Occipital lobe (tissue), 2 donors: ENCODE data around the gene CPNE8. TPM values are rescaled to one million over a fixed set of nuclear protein-coding genes. Genes with fewer than 3 reads are reported as not detected.
"Not testable (repeated sequence)": the region's sequence is repeated elsewhere in the genome, so short reads cannot be mapped to it uniquely, and the experiment has no call there.

Source experiments
- DNase-seq: peaks from one replicate; lab custom pipeline; 2025; lab: John Stamatoyannopoulos, UW
- total RNA-seq: library from RNA; depleted of rRNA; stranded (reverse); fragments of >200 nt; gene quantifications from one replicate; pipeline ENCODE4 v1.2.3, GENCODE V29; 2014

The CPNE8 gene
- total RNA-seq, 1 donor from 2014 or later = 4.8 TPM

DNA sequence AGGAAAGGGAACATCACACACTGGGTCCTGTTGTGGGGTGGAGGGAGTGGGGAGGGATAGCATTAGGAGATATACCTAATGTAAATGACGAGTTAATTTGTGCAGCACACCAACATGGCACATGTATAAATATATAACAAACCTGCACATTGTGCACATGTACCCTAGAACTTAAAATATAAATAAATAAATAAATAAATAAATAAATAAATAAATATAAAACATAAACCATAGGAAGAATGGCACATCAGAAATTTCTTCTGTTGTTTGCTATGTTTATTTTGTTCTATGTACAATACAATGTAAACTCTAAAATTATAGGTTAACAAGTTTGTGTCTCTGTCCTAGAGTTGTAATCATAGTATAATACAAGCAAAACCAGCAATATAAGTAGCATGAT is 162.9 kb downstream of the CPNE8 start:
- not testable (repeated sequence) for DNase-seq

DNA sequence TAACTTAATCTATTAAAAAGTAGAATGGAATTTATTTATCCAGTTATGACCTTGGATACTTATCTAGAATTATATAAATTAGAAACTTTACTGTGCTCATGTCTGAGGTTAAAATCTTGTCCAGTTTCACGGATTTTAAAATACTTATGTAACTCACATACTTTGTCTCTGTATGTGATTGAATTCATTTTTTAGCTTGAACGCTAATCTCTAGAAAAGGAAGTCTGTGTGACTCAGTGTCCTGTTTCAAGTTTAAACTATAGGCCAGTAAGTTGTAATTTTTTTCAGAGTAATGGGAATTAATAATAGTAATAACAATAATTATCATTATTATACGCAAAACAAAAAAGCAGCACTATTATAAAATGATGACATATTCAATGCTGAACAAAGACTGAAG is 168.6 kb downstream of the CPNE8 start:
- DNase-seq = no peak

DNA sequence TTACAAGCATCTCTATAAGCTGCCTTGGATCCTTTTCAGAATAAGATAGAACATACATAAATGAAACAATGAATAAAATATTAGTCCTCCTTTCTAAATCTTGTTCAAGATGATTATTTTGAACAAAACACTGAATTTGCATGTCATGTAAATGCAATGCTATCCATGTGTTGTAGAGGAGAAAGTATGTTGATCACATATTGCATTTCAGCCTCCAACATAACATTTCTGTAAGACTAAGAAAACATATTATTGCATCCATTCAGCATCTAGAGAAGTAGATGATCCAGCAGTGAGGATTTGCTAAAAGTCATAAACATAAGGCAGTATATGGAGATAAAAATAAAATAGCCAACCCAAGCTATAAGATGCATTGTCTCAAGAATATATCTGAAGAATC is 172.6 kb downstream of the CPNE8 start:
- DNase-seq = no peak

DNA sequence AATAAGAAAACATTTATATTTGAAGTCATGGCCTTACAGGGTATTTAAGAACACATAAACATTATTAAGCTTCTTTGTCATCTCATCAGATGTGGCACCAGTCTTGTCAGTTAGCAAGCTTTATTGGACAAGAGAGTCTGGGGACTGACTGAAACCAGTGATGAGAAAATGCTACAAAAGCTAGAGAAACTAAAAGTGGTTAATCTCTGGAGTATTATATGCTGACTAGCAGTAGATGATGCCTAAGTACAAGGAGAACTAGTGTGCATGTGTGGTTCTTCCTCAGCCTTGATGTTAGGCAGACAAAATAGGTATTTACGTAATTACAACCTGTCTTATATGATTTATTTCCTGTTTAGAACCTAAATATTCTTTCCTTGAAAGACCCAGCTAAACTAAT is 176.5 kb downstream of the CPNE8 start:
- no peak for DNase-seq

DNA sequence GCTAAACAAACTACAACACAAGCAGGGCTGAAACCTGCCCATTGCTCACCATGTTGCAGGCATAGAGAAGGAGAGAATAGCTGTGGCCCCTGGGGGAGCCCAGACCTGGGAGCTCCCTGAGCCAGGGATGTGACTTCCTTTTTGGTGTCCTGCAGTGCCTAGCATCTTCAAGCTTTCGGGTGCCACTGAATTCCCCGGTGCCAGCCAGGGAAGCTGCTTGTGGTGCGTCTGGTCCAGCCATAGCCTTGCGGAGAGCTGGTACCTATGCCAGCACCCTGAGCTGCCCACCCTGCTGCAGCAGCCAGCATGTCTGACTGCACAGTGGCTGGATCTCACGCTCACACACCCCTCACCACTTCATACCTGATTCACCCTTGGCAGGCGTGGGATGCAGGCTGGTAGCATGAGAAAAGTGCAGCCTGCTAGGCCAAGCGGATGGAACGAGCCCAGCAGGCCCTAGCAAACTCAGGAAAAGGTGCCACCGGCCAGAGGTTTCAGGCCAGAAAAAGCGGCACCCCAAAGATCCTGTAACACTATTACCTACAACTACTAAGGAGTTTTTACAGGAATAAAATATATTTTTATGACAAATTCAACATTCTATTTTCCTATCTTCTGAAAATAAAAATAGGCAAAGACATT is 183.7 kb downstream of the CPNE8 start:
- no peak for DNase-seq

DNA sequence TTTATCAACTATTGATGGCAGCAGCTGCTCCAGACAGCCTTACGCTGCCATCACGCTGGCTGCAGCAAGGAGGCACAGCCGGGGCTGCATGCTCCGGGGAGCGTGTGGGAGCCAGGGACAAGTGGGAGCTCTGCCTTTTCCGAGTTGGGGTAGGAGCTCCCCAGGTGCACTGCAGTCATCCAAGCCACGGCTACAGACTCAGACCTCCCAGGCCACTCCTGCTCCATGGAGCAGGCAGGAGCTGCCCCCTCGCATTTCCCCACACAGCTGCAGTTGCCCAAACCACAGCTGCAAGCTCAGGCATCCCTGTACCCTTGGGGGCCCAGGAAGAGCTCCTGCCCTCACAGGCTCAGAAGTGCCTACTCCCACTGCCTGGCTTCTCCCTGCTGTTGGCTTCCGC is 184.7 kb downstream of the CPNE8 start:
- DNase-seq = no peak

DNA sequence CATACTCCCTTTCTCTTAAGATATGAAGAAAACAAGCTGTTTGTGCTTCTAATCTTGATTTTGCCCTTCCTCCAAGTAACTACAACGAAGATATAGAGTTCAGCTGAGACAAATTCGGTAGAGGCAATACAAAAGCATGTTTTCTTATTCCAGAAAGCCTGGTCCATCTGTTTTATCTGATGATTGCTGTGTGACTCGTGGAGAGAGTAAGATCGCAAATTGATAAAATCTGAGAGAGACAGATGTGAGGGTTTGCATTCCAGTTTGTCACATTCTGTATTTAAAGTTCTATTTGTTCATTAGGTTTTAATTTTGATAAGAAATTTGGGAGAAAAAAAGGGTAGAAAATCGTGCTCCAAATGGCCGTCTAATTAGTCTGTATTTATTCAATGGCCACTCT is 192.1 kb downstream of the CPNE8 start:
- no peak for DNase-seq

DNA sequence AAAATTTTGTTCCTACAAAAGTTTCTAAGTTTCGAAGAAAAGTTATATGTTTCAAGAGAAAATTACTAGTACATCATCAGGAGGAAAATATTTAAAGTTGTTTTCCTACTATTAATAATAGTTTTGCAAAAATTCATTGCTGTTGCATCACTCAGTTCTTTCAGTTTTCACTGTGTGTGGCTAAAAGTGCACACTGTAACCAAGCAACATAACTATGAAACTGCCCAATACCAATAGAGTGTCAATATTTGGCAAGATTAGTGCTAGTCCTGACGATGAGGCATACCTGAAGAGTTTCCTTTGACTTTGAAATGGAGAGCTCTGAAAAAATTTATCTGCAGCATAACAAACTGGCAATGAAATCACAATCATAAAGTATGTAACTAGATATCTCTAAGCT is 194.3 kb downstream of the CPNE8 start:
- no peak for DNase-seq

DNA sequence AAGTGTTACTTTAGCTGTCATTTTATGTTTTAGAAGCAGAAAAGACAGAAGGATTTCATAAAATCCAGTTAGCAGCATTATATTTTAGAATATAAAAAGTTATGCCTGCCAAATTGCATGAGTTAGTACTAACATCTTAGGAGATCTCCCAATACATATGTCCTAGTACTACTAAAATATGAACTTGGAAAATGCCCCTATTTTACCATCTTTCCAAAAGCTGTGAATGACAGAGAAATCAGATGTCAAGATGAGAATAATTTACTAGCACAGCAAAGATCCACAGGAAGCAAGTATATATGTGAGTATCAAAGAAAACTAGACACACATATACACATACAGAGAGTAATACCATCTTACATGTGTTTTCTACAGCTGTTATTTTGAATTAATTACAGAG is 196.9 kb downstream of the CPNE8 start:
- no peak for DNase-seq

DNA sequence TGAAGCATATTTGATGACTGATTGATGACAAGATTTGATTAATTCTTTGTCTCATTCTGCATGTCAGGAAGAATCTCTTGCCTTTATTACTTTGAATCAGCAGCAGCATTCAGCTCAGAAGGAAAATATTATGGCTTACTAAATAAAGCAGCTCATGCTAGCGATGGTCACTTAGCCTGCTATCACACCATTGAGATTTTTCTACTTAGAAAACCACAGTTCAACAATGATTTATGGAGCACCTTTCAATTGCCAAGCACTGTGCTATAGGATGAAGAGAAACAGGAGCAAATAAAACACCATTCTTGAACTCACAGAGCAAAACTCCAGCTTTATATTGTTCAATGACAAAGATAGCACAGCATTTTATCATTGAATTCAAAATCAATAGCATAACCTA is 197.7 kb downstream of the CPNE8 start:
- no peak for DNase-seq

DNA sequence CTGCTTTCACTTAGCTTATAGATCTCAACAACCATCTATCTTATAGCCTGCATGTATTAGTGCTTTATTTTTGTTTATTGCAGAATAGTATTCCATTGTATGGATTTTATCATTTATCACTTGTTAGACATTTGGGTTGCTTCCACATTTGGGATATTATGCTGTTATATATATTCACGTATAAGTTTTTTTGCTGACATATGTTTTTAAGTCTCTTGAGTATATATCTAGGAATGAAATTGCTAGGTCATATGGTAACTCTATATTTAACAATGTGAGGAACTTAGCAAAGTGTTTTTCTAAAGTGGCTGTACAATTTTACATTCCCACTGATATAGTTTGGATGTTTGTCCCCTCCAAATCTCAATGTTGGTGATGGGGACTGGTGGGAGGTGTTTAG is 208.1 kb downstream of the CPNE8 start:
- DNase-seq = no peak

DNA sequence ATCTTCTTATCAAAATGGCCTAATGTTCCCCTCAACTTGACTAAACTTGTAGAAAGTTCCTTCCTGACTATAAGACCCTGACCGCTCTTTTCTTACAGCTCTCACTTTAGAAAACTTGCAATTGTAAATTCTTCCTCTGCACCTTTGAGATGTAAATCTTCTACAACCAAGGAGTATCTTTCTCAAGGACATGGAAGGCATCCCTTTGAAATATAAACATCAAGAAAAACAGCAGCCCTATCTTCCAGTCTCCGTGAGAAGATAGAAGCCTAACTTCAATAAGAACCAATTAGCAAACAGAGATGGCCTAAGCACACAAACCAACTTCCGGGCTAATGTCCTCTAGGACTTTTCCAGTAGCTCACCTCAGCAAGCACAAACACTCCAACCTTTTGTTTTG is 210.3 kb downstream of the CPNE8 start:
- DNase-seq = no peak

DNA sequence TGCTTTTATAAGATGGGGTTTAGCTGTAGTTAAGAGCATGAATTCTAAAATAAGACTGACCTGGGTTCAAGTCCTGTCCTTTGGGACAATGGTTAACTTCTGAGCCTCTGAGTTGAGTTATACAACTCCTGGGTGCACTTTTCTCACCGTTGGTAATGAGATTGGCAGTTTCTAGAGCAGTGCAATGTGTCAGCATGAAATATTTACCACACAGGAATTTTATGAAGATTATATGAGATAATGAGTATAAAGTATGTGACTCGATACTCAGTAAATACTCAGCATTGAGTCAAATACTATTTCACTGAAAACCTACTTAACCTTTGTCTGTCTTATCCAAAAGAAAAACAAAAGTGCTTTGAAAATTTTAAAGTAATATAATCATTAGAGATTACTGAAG is 214.2 kb downstream of the CPNE8 start:
- no peak for DNase-seq

DNA sequence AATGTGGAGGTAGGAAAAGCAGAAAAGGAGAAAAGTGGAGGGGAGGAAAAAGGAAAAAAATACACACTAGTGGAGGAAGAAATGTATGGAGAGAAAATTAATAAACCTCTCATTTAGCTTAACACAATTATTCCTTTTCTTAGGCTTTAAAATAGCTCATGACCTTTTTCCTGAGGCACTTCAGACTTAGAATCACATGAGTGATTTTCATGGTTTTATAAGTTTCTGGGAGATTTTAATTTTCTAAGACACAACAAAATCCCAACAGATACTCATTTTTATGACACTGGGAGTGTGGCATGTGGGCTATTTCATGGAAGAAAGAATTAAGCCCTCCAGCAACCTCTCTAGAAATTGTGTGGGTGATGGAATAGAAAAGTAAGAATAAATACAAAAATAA is 214.7 kb downstream of the CPNE8 start:
- no peak for DNase-seq

DNA sequence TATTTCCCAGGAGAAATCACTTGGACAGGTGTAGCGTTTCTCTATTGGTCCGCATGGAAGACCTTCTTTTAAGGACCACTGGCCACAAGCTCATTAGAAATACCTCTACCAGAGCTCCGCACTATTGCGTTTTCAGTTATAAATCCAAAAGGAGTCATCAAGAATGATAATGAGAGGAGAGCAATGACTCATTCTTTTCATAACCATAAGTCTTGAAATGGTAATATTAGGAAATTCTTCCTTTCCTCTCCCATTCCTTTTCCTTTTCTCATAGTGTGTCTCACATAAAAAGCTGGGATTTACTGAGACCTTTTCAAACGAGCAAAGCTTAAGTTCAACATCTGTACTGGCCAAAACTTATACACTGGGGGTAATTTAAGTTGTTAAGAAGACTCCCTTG is 215.7 kb downstream of the CPNE8 start:
- DNase-seq = no peak

DNA sequence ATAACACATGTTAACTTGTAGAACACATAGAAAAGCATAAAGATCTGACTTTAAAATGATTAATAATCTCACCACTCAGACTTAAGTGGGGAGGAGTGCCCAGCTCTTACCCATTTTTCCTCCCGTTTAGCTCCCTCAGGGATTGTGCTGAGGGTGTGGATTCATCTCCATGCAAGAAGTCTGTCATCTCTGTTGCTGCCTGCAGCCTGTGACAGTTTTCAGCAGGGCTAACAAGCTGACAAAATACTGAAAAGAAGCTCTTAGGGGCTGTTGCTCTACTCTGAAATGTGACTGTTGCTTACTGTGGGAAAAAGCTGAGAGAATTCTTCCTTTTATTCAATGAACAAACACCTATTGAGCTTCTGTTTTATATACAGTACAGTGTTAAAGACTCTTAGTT is 216.2 kb downstream of the CPNE8 start:
- DNase-seq = no peak

DNA sequence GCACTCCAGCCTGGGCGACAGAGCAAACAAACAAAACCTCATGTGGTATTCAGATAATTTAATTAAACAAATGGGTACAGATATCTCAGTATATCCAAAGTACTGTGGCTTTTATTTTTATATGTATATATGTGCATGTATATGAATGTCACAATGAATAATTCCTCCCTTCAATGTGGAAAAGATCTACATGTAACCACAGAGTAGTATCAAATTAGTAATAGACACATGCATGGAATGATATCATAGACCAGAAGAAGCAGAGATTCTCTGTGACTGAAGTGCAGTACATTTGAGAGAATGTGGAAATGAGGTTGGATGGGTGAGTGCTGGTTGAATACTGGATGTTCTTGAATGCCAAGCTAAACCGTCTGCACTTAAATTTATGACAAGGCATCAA is 222.9 kb downstream of the CPNE8 start:
- DNase-seq = no peak

DNA sequence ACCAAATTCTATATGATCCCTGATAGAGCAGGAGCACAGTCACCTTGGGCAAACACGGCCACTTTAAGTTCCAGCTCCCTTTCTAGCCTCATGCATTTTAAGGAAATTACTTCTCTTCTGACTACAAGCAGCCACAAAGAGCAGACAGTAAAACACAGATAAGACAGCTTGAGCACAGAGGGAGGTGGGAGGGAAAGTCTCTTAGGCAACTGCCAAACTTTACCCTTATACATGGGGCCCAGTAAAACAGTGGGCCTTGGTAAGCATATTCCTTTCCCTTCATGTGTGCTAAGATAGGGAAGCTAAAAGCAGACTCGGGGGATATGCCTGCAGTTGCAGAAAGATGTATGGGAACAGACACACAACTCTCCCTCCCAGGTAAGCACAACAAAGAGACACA is 235.9 kb downstream of the CPNE8 start:
- DNase-seq = no peak

DNA sequence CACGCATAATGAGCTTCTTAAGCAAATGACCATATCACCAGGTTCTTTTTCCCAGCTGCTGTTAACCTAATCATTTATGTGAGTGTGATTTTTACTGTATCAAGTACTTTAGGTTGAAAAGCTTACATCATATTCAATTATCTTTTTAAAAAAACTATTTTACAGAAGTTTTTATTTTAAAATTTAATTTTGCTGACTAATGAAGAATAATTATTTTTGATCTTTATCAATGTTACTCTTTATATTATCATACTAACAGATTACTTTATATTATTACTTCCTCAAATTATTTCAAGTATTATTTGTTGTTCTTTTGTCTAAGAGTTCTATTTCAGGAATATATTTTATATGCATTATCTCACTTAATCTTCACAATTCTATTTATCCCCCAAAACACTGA is 236.3 kb downstream of the CPNE8 start:
- no peak for DNase-seq

DNA sequence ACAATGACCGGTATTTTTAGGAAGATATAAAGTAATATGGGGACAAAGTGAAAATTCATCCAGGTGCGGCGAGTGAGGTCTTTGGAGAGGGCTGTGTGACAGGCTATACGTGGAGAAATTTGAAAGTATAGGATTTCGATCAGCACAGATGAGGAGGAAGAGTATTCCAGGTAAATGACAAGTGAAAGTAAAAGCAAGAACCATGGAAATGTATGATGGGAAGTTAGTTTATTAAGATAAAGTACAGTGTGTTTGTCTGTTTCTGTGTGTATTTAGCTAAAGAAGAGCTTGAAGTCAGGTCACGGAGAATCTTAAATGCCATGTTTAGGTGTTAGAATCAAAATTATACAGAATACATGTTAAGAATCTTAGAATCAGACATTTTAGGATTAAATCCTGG is 239.0 kb downstream of the CPNE8 start:
- DNase-seq = no peak

DNA sequence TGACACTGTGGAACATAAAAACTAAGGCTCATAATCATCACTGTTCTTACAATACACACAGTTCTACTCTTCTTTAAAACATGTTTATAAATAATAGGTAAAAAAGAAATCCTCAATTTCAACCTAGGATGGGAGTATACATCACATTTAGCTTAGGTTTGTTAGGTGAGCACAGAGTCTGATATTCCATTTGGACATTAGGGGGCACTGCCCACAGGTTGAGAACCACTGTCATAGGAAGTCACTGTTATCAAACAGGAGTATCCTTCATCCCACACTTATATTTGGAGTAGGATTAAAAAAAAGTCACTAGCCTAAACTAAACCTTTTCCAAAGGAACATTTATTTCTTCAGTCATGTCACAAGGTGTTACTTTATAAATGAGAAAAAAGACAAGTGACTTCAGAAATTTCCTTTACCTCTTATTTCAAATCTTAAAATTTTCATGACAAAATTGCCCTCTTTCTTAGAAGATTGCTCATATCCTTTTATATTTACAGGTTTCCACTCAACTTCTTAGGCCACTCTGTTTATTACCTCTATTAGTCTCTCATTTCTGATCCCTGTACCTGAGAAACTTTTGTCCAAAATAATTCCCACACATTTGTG is 240.6 kb downstream of the CPNE8 start:
- no peak for DNase-seq

DNA sequence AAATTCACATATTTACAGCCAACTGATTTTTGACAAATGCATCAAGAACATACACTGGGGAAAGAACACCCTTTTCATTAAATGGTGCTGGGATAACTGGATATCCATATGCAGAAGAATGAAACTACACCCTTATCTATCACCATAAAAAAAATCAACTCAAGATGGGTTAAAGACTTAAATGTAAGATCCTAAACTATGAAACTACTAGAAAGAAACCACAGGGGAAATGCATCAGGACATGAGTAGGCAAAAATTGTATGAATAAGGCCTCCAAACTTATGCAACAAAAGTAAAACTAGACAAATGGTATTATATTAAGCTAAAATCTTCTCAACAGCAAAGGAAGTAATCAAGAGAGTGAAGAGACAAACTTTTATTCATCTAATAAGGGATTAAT is 242.6 kb downstream of the CPNE8 start:
- DNase-seq = no peak

DNA sequence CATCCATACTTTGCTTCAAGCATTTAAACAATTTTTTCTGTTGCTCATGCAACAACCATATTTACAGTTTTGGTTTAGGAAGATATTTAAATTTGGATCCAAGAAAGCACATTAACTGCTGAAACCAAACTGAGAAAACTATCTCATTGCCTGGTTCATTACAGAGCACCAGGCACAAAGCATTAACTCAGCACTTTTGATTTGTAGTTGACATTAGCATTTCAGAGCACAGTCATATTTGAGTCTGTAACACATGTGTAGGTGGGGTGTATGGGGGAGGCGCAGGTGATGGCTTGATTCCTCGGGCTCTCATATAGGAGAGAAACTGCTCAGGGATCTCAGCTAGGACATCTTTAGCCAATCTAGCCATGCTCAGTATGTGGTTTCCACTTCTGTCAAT is 251.7 kb downstream of the CPNE8 start:
- no peak for DNase-seq

DNA sequence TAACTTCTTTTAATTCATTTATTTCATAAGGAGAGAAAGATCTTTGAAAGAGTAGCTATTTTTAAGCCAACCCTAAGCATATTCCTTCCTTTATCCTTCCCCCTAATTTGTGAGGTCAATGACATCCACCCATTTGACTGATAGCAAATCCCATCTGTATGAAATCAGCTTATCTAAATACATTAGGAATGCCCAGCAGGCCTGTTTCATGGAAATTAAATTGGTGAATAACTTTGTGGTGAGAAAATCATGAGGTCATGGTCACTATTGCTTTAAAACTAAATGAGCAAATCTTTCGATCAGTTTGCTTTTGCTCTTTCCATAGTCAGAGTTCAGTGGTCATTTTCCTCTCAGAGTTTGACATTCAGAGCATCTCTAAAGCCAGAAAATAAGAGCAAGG is 256.6 kb downstream of the CPNE8 start:
- DNase-seq = no peak
